ENCODE measurements around the gene DMKN. TPM values are rescaled to one million over a fixed set of nuclear protein-coding genes. Genes with fewer than 3 reads are reported as not detected.

Gene DMKN
- total and polyA plus RNA-seq, 2 donors (not counting 1 experiment from before 2014, with no cell fraction given): 2.8 to 14.2 TPM

GRCh38 chr19:35559781-35560180 is 46.3 kb upstream of the DMKN start:
- no peak overlapping the region for H3K27ac ChIP-seq (ENCODE audit: insufficient read depth, low read length)
- H3K4me2 ChIP-seq (ENCODE audit: extremely low read depth, insufficient read depth, low read length): no peak overlapping the region
- no peak for DNase-seq (ENCODE audit: low read depth in 2 of 2)
- H4K20me1 ChIP-seq (ENCODE audit: control insufficient read depth, extremely low read depth, insufficient read depth, low read length): no peaks in the 10 kb centered on the region
- H3K4me3 ChIP-seq (replicated peaks in 1 of 4; ENCODE audit: control extremely low read depth in 1 of 4, insufficient read depth in 1 of 4, low read depth in 3 of 4, low read length in 4 of 4): no peak overlapping the region
- peaks cover 23% of the 10 kb centered on the region for H3K27me3 ChIP-seq (ENCODE audit: control insufficient read depth, insufficient read depth, low read length)
- no peaks in the 10 kb centered on the region for H3K9me3 ChIP-seq (ENCODE audit: control insufficient read depth, insufficient read depth, low read depth, low read length)
- no peaks in the 10 kb centered on the region for H3K36me3 ChIP-seq (ENCODE audit: control insufficient read depth, insufficient read depth, low read length)
- no peak overlapping the region for H2AFZ ChIP-seq (ENCODE audit: low read length)
- TF ChIP-seq EZH2 (IDR thresholded peaks at IDR 0.05; ENCODE audit: low read length, missing control alignments): no peak
- TF ChIP-seq CTCF (conservative IDR thresholded peaks at IDR 0.05 in 1 of 2, IDR thresholded peaks at IDR 0.05 in 1 of 2; ENCODE audit: low read depth in 1 of 2, low read length in 2 of 2): no peak
- H3K9ac ChIP-seq (ENCODE audit: insufficient read depth, low read length): no peak overlapping the region
- H3K4me1 ChIP-seq (ENCODE audit: control insufficient read depth, extremely low read depth, insufficient read depth, low read length): peaks cover 5% of the 10 kb centered on the region
- H3K79me2 ChIP-seq (ENCODE audit: control insufficient read depth, insufficient read depth, low read length): no peaks in the 10 kb centered on the region

- TF ChIP-seq CTCF (conservative IDR thresholded peaks at IDR 0.05 in 1 of 2, IDR thresholded peaks at IDR 0.05 in 1 of 2; ENCODE audit: low read depth in 1 of 2, low read length in 2 of 2) (no peak), EZH2 (IDR thresholded peaks at IDR 0.05; ENCODE audit: low read length, missing control alignments) (no peak)
- Histone ChIP-seq H3K4me2 (ENCODE audit: extremely low read depth, insufficient read depth, low read length) (no peak overlapping the region), H3K4me1 (ENCODE audit: control insufficient read depth, extremely low read depth, insufficient read depth, low read length) (peaks cover 5% of the 10 kb centered on the region), H3K9ac (ENCODE audit: insufficient read depth, low read length) (no peak overlapping the region), H3K79me2 (ENCODE audit: control insufficient read depth, insufficient read depth, low read length) (no peaks in the 10 kb centered on the region), H3K36me3 (ENCODE audit: control insufficient read depth, insufficient read depth, low read length) (no peaks in the 10 kb centered on the region), H2AFZ (ENCODE audit: low read length) (no peak overlapping the region), H4K20me1 (ENCODE audit: control insufficient read depth, extremely low read depth, insufficient read depth, low read length) (no peaks in the 10 kb centered on the region), H3K27me3 (ENCODE audit: control insufficient read depth, insufficient read depth, low read length) (peaks cover 23% of the 10 kb centered on the region), H3K9me3 (ENCODE audit: control insufficient read depth, insufficient read depth, low read depth, low read length) (no peaks in the 10 kb centered on the region), H3K27ac (ENCODE audit: insufficient read depth, low read length) (no peak overlapping the region), H3K4me3 (replicated peaks in 1 of 4; ENCODE audit: control extremely low read depth in 1 of 4, insufficient read depth in 1 of 4, low read depth in 3 of 4, low read length in 4 of 4) (no peak overlapping the region)
- DNase-seq (ENCODE audit: low read depth in 2 of 2): no peak
Measured at GRCh38 chr19:35559281-35559659, 45.8 kb upstream of the DMKN start.

- Histone ChIP-seq H3K4me1 (ENCODE audit: control insufficient read depth, extremely low read depth, insufficient read depth, low read length) (peaks cover 5% of the 10 kb centered on the region), H3K36me3 (ENCODE audit: control insufficient read depth, insufficient read depth, low read length) (no peaks in the 10 kb centered on the region), H3K79me2 (ENCODE audit: control insufficient read depth, insufficient read depth, low read length) (no peaks in the 10 kb centered on the region), H3K9ac (ENCODE audit: insufficient read depth, low read length) (no peak overlapping the region), H3K27me3 (ENCODE audit: control insufficient read depth, insufficient read depth, low read length) (peaks cover 23% of the 10 kb centered on the region), H2AFZ (ENCODE audit: low read length) (no peak overlapping the region), H4K20me1 (ENCODE audit: control insufficient read depth, extremely low read depth, insufficient read depth, low read length) (no peaks in the 10 kb centered on the region), H3K9me3 (ENCODE audit: control insufficient read depth, insufficient read depth, low read depth, low read length) (no peaks in the 10 kb centered on the region), H3K4me2 (ENCODE audit: extremely low read depth, insufficient read depth, low read length) (no peak overlapping the region), H3K27ac (ENCODE audit: insufficient read depth, low read length) (no peak overlapping the region), H3K4me3 (replicated peaks in 1 of 4; ENCODE audit: control extremely low read depth in 1 of 4, insufficient read depth in 1 of 4, low read depth in 3 of 4, low read length in 4 of 4) (peak overlapping the region in 2 of 4 experiments; percentile 24 to 42)
- TF ChIP-seq EZH2 (IDR thresholded peaks at IDR 0.05; ENCODE audit: low read length, missing control alignments) (no peak), CTCF (conservative IDR thresholded peaks at IDR 0.05 in 1 of 2, IDR thresholded peaks at IDR 0.05 in 1 of 2; ENCODE audit: low read depth in 1 of 2, low read length in 2 of 2) (no peak)
- DNase-seq (ENCODE audit: low read depth in 2 of 2): no peak
Measured at GRCh38 chr19:35558400-35559280, 45.2 kb upstream of the DMKN start.
